22Rv1 (cell line): ENCODE data around the gene MPPED2.

Source experiments
- CTCF ChIP-seq: fragments of 450-650 bp; IDR thresholded peaks from 2 replicates; pipeline ENCODE4 v1.5.1; 2017; ENCODE audit warnings: mild to moderate bottlenecking
- ZFX ChIP-seq: fragments of 450-650 bp; IDR thresholded peaks from 2 replicates; pipeline ENCODE4 v1.6.1; 2017; ENCODE audit warnings: antibody characterized with exemption, borderline replicate concordance

GRCh38 chr11:30549565-30549964, 36.6 kb downstream of the MPPED2 start:
- no peak for TF ChIP-seq CTCF
- no peak for TF ChIP-seq ZFX
